Measurements from ENCODE around the gene LMO2.
A peak's percentile ranks its signal among the peaks of the same experiment; 100 is the strongest.

Gene LMO2

DNA sequence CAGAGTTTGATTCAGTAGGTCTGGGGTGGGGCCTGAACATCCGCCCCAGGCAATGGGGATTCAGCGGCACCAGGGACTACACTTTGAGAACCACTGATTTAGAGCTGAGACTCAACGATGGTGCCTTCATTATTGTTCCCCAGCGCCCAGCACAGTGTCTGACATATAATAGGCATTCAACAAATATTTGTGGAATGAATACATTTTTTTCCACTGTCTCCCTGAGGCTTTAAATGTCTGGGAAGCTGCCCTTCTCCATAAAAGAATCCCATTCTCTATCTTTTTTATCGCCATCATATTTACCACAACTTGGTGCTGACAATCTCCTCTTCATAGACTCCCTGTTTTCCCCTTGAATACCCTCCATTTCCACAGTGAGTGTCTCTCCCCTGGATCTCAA is 23.6 kb upstream of the LMO2 start:
- no peak for DNase-seq (ENCODE audit: low read depth in 3 of 3)

DNA sequence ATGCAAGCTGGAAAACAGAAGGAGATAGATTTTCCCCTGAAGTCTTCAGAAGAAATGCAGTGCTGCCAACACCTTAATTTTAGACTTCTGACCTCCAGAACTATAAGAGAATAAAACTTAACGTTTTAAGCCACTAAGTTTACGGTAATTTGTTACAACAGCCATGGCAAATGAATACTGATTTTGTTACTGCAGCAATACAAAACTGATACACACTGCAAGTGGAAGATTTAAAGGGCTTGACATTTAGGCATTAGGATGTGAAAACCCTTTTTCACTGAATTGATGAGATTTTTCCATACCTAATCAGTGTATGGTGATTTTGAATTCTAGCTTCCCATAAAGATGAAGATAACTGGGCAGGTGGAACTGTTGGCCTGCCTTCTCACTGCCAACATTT is 22.1 kb upstream of the LMO2 start:
- no peak for DNase-seq (ENCODE audit: low read depth in 3 of 3)

DNA sequence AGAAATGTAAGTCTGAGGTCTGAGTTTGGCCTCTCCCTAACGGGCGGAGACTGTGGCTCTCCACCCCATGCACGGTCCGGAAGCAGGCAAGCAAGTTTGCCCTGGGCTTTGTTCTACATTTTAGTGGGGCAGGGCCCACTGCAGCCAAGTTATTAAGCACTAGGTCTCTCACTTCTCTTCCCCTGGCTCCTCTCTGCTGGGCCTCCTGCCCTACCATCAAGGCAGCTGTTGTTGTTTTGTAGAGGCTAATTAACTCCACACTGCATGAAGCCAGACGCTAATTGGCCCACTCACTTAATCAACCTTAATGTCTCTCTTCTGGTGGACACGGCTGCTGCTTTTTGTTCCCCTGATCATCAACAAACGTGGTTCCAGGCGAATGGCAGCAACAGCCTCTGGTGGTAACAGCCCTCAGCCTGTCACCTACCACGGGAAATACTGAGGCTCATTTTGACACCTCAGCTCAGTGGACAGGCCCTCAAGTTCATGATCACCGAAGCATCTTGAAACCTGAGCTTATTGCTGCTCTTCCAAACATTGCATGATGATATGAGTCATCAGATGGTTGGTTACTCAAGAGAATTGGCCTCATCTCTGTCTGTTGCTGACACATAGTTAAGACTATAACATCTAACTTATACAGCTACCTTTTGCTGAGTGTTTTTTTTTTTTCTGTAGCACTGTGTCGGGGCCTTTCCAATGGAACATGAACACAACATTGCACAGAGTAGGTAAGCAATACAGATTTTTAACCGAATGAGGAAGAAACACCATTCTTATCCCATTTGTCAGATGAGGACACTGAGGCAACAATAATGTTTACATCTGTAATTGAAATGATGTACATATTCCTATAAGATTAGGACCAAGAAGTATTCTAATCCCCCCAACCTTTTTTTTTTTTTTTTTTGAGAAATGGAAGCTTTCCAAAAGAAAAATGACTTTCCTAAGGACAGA is 20.8 kb upstream of the LMO2 start:
- no peak for DNase-seq (ENCODE audit: low read depth in 3 of 3)

DNA sequence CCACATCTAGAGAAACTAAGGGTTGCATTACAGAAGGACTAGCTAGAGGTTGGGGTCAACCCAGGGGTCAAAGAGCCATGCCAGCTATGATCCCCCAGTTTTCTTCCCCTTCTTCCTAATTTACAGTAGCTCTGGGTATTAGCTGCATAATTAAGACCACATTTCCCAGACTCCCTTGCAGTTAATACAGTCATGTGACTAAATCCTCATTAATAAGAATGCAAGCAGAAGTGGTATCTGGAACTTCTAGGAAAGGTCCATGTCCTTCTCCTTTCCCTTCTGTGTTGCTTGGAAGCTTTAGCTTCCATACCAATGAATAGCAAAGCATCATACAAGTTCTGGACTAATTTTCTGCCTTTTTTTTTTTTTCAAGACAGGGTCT is 19.1 kb upstream of the LMO2 start:
- DNase-seq (ENCODE audit: low read depth in 3 of 3) = no peak

DNA sequence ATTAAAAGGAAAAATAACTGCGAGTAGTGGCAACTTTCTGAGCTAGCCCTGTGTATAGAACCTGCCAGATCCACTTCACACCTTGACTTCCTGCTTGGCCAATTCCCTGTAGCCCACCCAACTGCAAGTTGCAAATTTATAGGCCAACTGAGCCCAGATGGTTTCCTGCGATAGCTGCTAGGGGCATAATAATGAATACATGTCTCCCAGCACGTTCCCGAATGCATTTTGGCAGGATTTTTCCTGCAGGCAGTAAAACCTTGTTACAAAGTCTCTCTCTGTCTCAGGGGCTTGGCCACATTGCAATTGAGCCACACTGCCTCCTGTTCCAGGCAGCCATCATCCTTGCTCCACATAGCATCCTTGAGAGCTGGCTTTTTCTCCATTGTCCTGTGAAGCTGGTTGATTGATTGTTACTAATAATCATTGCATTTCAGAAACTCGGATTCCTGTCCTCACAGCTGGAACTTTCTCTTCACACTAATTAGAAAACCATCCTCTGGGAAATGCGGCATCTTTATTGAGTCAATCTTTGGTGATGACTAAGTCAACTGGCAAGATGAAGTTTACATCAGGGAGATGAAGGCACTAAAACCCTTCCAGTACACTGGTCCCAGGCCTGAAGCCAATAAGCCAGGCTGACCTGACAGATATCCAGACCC is 18.6 kb upstream of the LMO2 start:
- DNase-seq (ENCODE audit: low read depth in 3 of 3) = no peak

DNA sequence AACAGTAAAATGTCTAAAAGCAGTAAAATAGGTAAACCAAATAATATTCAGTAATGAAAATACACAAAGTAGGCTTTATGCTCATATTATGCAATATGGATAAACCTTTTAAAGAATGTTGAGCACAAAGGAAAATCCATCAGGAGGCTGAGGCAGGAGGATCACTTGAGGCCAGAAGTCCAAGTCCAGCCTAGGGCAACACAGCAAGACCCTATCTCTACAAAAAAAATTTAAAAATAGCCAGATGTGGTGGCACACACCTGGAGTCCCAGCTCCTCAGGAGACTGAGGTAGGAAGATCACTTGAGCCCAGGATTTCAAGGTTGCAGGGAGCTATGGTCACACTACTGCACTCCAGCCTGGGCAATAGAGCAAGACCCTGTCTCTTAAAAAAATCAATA is 17.7 kb upstream of the LMO2 start:
- DNase-seq (ENCODE audit: low read depth in 3 of 3) = no peak

DNA sequence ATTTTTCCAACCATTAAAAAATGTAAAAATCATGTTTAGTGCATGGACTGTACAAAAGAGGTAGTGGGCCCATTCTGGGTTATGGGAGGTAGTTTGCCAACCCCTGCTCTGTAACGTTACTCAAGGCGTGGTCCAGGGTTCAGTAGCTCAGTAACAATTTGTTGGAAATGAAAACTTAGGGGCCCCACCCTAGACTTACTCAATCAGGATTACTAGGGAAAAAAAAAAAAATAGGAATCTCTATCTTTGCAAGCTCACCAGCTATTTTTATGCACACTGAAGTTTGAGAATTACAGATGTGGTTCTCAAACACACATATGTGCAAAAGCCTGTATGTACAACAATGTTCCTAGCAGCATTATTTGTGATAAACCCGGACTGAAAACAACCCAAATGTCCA is 17.3 kb upstream of the LMO2 start:
- DNase-seq (ENCODE audit: low read depth in 3 of 3) = no peak

DNA sequence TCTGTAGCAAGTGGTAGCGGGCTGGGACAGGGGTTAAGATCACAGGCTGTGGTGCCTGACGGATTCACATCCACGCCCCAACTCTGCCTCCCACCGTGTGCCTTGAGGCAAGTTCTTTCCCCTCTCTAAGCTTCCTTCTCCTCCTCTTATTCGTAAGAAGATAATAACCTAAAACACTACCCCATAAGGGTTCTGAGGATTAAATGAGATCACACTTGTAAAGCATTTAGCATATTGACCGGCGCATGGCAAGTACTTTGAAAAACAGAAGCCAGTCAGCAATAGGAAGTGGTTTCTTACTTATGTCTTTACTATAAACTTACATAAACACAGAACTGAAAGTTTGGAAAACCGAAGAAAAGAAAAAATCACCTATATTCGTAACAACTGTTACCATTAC is 15.5 kb upstream of the LMO2 start:
- DNase-seq (ENCODE audit: low read depth in 3 of 3) = no peak

DNA sequence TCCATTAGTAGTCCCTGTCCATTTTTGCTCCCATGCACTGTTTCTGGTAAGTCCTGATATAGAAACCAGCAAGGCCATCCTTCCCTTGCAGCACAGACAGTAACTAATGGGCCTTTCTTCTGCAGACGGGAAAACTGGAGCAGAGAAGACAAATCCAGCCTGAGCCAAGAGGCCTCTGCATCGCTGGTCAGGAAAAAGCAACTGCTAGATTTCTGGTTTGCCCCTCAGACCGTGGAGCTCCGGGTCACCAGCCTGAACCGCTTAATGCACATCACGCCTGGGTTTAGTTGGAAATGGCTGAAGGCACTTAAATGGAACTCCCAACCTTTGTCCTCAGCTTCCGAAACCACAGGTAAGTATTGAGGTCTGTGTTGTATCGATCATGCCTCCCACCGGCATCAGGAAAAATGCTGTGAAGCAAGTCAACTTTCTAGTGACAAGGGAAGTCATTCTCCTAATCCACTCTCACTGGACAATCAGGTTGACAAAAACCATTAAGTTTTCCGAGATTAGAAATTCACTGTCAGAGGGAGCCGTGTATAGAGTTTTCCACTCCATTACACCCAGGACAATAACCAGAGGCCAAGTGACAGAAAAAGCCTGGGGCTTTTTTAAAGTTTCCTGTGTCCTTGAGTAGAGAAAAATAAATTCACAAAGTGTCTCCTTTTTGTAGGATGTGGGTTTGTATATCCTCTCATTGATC is 14.8 kb upstream of the LMO2 start:
- DNase-seq (ENCODE audit: low read depth in 3 of 3) = no peak

DNA sequence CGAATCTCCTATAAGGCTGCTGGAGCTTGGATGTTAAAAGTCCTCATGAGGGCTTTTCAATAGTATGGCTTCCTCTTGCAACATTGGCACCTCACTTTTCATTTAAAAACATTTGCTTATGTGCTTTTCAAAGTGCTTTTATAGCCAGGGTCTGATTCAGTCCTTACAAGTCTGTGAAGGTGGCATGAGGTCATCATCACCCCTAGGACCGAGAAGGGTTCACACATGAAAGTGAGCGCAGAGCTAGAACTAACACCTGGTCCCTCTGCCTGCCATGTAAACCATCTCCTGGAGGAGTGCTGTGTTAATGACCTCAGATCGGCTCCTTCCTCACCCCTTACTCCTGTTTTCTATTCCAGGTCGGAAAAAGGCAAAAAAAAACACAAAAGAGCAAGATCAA is 12.2 kb upstream of the LMO2 start:
- no peak for DNase-seq (ENCODE audit: low read depth in 3 of 3)

DNA sequence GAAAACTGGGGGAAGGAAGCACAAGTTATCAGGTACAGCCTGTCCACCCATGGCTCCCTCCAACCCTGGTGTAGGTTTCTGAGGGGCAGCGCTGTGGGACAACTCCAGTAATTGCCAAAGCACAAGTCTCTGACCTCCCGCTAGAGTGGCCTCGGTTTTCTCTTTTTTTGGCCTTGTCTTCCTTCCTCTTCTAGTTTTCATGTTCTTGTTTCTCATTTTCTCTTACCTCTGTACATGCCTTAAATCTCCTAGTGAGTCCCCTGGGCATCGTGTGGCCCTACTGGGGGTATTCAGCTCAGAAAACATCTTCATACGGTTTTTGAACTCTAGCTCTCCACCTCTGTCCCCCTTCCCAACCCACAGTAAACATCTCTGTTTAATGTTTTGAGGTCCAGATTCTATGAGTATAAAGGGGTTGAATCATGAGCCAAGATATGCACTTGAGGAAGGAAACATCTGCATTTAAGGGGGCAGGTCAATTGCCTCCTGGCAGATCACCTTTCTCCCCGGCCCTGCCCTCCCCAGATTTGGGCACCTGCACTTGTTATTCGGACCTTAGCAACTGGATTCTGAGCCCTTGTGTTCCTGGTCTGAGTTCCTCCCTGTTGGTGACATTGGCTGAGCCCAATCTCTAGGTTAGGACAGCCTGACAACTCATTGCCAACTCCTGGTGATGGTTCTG is 8.4 kb upstream of the LMO2 start:
- DNase-seq (ENCODE audit: low read depth in 3 of 3) = no peak

DNA sequence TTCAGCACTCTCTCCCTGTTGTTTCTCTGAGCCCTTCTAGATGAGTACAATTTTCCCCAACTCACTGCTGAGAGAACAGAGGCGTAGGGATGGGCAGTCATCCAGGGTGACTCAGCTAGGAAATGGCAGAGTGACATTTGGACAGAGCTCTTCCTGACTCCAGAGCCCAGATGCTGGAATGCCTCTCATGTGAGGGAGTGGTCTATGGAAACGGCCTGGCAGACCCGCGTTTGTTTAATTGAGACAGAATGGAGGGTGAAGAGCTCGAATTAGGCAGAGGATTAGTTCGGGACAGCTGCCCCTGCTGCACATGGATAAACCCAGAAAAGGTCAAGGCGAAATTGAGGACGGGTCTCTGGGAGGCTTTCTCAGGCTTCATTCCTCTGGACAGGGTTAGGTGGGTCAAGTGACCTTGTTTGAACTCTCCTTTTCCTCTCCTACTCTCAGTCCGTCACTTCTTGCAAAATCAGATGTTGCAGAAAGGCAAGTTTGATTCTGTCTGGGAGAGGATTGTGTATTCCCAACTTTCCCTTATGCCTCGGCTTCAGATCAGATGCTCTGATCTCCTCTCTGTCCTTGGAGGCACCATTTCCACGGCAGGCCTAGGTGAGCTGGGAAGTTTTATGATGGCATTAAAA is 7.6 kb upstream of the LMO2 start:
- no peak for DNase-seq (ENCODE audit: low read depth in 3 of 3)

DNA sequence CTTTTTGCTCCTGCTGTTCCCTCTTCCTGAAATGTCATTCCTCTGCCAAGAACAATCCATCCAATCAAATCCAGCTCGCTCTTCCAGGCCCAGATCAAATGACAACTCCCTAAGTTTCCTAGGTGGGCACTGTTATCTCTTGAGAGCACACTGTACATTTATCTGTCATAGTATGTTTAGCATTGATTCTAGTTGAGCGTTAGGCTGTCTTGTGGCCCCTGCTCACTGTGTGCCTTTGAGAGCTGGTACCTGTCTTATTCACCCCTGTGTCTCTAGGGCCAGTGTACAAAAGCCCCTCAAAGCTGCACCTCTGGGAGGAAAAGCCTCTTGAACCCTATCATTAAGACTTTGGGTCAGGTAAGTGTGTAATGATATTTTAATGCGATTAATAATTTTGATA is 7.1 kb upstream of the LMO2 start:
- no peak for DNase-seq (ENCODE audit: low read depth in 3 of 3)

DNA sequence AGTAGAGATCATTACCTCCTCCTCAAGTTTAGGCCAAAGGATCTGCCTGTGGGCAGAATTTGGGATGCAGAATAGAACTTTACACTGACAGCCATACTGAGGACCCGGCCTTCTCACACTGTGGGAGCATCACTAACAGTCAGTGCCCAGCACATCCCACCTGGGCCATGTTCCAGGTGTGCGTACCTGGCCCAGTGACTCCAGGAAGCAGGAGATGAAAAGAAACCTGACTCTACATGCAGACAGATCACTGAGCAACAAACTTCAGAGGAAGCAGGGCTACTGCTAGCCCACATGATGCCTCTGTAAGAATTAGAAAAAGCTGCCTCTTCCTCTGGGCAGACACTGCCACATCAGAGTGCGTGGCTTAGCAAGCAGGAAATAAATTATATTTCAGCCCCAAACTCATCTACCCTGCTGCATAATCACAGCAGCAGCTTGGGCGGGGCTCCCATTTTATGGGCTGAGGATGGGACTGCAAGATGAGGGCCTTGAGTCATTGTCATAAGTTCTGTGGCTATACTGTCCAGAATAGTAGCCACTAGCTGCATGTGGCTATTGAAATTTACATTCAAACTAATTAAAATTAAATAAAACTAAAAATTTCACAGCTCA is 6.0 kb upstream of the LMO2 start:
- no peak for DNase-seq (ENCODE audit: low read depth in 3 of 3)

DNA sequence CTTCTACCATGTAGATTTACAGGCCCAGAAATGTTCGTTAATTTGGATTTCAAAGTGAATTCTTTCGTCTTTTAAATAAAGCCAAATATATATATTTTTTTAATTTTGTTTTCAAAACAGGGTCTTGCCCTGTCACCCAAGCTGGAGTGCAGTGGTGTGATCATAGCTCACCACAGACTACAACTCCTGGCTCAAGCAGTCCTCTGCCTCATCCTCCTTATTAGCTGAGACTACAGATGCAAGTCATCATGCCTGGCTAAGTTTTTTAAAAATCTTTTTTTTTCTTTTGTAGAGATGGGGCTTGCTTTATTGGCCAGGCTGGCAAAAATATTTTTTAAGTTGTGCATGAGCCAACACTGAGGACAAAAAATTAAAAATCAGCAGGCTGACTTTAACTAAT is 5.0 kb upstream of the LMO2 start:
- no peak for DNase-seq (ENCODE audit: low read depth in 3 of 3)

DNA sequence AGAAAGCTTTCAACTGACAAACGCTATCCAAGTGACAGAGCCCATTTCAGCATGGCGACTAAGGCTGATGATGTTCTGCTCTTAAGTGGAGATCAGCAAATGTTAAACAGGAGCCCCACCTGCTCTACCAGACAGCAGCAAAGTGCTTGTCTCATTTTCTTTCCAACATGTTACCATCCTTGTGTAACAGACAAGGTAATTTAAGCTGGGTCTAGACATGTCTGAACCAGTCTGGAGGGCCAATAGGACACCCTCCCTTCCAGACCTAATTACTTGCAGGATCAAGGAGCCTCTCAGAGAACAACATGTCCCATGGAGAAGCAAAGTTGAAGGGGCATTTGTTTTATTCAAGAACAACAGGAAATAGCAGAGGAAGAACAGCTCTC is 3.9 kb upstream of the LMO2 start:
- DNase-seq (ENCODE audit: low read depth in 3 of 3) = no peak

DNA sequence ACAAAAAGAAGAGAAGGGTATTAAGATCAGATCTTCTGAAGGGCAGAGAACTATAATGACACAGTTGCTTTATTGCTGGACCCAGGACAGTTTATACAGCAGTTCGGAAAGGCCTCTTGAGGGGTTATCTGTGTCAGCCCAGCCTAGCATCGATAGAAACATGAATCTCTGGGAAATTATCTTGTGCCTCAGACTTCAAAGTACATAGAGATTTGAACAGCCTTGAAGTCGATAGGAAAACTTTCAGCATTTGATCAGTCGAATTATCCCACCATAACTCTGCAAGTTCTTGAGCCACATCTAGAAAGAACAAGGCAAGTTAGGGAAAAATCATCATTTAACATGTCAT is 2.5 kb upstream of the LMO2 start:
- DNase-seq (ENCODE audit: low read depth in 3 of 3) = no peak

DNA sequence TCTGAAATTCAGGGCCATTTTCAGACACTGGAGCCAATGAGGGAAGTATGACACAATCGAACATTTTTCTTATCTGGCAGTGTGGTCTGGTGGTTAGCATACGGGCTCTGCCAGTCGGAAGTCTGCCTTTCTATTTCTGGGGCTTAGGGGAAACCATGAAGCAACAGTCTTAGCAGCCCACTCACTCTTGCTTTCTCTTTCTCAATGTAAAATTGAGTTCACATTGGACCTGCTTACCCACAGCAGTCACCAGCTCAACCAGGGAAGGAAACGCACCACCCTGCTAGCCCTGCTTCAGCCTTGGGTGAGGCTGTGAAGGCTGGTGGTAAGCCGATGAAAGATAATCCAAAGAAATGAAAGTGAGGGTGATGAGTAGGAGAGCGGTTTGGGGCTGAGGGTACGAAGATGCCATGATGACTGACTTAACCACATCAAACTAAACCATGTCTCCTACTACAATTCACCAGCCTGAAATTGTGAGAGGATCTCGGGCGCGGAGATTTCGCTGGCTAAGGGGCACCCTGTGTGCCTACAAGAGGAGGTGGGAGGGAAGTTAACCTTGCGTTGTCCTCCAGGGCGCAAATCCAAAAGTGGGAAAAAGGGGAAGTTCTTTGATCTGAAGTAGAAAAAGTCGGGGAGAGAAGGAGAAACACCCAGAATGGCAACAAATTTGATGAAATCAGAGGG is 2.0 kb upstream of the LMO2 start:
- DNase-seq (ENCODE audit: low read depth in 3 of 3) = peak; percentile 53 to 76 (median 62)

DNA sequence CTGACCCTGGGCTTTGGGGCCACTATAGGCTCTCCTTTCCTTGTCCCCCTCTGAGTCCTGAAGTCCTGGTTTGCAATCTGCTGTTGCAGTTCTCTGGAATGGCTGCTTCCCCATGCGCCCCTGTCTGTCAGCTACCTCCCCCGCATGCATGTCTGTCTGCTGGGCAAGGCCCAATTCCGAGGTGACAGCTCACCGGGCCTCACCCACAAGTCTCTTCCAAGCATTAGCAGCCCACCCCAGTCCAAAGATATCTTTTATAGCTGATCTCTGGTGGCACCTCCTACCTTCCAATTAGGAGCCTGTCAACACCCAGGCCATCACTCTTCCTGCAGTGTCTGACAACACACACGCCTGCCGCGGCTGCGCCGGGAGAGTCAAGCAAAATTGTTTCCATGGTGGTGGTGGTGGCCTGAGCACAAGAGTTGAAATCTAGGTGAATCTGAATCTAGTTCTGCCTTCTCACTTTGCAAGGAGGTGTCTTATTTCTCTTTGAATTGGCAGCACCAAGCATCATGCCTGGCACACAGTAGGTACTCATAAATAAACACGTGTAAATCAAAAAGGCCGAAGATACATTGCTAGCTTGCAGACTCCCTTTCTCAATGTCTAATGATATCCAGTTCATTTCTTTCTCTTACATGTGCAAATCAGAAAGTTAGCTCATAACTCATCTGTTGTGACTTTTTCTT is 1.2 kb upstream of the LMO2 start:
- DNase-seq (ENCODE audit: low read depth in 3 of 3) = no peak

DNA sequence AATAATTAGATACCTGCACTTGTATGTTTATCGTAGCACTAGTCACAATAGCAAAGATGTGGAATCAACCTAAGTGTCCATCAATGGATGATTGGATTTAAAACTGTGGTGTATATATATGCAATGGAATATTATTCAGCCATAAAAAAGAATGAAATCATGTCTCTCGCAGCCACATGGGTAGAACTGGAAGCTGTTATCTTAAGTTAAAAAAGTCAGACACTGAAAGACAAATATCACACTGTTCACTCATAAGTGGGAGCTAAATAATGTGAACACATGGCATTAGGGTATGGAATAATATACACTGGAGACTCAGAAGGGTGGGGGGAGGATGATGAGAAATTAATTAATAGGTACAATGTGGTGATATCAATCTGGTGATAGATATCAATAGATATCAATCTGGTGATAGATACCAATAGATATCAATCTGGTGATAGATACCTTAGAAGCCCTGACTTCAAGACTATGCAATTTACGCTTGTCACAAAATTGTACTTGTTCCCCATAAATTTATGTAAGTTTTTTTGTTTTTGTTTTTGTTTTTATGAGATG is 2.0 kb downstream of the LMO2 start:
- DNase-seq (ENCODE audit: low read depth in 3 of 3) = no peak
